HG02943 (cell line): ENCODE results near the gene ZNF695.
"Not testable (repeated sequence)": the region's sequence is repeated elsewhere in the genome, so short reads cannot be mapped to it uniquely, and the experiment has no call there.

Experiments
- ATAC-seq: cut with Tn5 transposase; IDR thresholded peaks from one replicate; pipeline ENCODE4 v1.9.1; 2021; ENCODE audit warnings: mild to moderate bottlenecking, low read depth, moderate library complexity; ENCODE audit not compliant: unreplicated experiment

Gene ZNF695

DNA sequence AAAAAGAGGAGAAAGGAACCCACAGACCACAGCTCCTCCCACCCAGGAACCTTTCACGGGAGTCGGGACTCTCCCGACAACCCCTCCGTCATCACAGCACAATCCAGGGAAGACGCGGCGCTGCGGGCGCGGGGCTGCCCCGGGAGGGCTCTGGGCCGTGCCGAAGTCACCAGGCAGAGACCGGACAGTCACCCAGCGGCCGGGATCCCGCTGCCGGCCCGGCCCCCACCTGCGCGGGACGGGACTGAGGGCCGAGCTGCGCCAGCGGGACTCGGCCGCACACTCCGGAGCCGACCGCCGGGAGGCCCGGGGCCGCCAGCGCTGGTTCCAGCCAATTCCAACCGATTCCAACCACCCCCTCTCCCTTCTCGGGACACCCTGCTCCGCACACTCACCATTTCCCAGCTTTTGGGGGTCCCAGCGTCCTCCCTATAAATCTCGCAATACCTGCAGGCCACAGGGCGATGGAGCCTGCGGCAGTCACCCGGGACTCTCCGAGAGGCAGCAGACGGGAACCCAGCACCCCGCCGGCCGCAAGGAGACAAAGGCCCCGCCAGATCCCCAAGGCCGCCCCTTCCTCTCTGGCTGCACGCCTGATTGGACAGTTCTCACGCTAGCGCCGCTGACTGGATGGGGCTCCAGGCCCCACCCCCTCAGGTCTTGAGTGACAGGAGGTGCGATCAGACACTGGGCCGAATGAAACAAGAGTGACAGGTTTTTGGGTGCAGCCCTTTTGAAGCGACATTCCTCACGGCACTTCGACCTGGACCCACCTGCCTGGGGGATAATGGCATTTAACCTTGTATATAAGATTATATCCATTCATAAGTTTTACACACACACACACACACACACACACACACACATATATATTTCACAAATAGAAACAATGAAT lies at the start of gene ZNF695:
Gene ZNF695, minus strand, starts transcription at position 547 of the 895 bp plus-strand sequence. Its CDS starts 149 bp downstream, at position 398.
- peak; percentile 100 for ATAC-seq

DNA sequence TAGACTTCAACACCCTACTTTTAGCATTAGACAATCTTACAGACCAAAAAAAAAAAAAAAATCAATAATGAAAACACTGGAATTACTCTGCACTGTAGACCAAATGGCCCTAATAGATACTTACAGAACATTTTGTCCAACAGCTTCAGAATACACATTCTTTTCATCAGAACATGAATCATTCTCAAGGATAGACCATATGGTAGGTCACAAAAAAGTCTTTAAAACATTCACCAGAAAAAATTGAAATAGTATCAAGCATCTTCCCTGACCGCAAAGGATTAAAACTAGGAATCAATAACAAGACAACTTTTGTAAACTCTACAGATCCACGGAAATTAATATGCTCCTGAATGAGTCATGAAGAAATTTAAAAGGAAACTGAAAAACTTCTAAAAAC lies 48.2 kb upstream of the ZNF695 start:
- no peak for ATAC-seq

DNA sequence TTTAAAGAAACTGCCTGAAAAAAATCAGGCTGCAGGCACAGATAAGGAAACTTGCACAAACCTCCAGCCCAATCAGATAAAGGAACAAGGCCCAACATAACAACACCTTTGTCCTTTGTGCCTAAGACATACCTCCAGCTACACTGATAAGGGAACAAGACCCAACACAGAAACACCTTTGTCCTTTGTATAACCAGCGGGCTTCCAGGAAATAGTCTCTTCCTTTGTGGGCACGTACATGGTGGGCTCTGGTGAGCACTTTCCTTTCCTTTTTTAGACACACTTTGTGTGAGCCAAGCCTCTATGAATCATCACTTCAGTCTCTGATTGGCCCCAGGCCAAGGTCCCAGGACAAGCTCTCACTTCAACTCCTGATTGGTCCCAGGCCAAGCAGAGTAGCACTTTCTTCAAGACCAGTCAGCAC lies 47.1 kb upstream of the ZNF695 start:
- ATAC-seq, result no peak

DNA sequence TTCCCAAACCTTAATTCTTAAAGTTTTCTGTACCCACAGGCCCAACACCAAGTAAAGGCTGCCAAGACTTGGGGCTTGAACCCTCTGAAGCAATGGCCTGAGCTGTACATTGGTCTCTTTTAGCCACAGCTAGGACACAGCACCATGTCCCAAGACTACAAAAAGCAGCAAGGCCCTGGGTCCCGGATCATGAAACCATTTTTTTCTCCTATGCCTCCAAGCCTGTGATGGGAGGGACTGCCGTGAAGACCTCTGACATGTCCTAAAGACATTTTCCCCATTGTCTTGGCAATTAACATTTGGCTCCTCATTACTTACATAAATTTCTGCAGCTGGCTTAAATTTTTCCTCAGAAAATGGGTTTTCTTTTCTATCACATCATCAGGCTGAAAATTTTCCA lies 39.8 kb upstream of the ZNF695 start:
- no peak for ATAC-seq

DNA sequence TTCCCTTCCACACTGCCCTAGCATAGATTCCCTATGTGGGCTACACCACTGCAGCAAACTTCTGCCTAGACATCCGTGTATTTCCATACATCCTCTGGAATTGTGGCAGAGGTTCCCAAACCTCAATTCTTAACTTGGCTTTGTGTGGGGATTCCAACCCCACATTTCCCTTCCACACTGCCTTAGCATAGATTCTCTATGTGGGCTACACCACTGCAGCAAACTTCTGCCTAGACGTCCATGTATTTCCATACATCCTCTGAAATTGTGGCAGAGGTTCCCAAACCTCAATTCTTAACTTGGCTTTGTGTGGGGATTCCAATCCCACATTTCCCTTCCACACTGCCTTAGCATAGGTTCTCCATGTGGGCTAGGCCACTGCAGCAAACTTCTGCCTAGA lies 39.4 kb upstream of the ZNF695 start:
- ATAC-seq, result no peak

DNA sequence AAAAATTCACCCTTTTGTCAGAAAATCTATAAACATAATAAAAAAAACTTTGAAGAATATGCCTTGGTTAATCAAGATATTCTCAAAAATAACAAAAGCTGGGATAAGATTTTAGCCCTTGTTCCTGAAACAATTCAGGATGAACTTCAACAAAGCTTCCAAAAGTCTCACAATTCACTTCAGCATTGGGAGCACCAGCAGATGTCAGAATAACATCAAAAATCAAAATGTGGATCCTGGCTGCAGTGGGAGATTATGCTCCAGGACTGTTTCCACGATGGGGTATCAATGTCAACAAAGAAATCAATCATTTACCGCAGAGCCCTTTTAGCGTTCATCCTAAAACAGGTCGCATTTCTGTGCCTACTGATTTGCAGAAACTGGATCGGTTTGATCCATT lies 35.5 kb upstream of the ZNF695 start:
- ATAC-seq, result no peak

DNA sequence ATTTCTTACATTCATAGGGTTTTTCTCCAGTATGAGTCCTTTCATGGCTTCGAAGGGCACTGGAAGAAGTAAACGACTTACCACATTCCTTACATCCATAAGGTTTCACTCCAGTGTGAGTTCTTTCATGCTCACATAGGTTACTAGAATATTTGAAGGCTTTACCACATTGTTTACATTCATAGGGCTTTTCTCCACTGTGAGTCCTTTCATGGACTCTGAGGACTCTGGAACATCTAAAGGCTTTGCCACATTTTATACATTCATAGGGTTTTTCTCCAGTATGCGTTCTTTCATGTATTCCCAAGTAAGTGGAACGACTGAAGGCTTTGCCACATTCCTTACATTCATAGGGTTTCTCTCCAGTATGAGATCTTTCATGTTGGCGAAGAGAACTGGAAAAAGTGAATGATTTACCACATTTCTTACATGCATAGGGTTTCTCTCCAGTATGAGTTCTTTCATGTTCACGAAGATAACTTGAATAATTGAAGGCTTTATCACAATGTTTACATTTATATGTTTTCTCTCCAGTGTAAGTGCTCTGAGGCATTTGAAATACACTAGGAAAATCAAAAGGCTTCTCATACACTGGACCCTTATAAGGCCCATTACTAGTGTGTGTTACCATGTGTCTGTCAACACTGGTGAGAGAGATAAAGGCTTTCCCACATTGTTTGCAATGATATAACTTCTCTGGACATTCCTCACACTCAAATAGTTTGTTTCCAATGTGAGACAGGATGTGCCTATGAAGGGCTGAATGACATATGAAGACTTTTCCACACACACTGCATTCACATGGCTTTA lies 29.9 kb upstream of the ZNF695 start:
- no peak for ATAC-seq

DNA sequence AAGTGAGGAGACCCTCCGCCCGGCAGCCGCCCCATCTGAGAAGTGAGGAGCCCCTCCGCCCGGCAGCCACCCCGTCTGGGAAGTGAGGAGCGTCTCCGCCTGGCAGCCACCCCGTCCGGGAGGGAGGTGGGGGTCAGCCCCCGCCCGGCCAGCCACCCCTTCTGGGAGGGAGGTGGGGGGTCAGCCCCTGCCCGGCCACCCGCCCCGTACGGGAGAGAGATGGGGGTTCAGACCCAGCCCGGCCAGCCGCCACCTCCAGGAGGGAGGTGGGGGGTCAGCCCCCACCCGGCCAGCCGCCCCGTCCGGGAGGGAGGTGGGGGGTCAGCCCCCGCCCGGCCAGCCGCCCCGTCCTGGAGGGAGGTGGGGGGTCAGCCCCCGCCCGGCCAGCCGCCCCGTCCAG lies 24.4 kb upstream of the ZNF695 start:
- ATAC-seq, result not testable (repeated sequence)

DNA sequence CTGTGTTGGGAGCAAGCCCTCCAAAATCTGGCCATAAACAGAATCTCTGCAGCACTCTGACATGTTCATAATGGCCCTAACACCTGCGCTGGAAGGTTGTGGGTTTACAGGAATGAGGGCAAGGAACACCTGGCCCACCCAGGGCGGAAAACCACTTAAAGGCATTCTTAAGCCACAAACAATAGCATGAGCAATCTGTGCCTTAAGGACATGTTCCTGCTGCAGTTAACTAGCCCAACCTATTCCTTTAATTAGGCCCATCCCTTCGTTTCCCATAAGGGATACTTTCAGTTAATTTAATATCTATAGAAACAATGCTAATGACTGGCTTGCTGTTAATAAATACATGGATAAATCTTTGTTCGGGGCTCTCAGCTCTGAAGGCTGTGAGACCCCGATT lies 16.8 kb upstream of the ZNF695 start:
- ATAC-seq, result not testable (repeated sequence)

DNA sequence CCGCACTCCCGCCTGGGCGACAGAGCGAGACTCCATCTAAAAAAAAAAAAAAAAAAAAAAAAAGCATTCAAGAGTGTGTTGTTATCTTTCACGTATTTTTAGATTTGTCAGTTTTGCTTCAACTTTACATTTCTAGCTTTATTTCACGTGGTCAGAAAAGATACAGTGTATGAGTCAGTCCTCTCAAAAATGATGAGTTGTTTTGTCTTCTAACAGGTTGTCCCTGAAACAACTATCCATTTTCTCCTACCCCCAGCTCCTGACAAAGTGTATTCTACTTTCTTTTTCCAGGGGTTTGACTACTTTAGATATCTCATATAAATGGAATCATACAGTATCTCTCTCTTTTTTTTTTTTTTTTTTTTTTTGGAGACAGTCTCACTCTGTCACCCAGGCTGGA lies 5.5 kb upstream of the ZNF695 start:
- ATAC-seq, result no peak

DNA sequence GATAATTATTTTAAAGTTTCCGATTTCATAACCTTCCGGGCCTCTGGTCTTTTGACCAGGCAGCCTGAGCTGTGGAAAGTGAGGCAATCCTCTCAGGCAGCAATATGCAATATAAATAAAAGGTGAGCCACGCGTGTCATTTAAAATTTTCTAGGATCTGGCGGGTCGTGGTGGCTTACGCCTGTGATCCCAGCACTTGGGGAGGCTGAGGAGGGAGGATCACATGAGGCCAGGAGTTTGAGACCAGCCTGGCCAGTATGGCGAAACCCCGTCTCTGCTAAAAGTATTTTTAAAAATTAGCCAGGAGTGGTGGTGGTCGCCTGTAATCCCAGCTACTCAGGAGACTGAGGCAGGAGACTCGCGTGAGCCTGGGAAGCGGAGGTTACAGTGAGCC lies 546 bp upstream of the ZNF695 start:
- no peak for ATAC-seq

DNA sequence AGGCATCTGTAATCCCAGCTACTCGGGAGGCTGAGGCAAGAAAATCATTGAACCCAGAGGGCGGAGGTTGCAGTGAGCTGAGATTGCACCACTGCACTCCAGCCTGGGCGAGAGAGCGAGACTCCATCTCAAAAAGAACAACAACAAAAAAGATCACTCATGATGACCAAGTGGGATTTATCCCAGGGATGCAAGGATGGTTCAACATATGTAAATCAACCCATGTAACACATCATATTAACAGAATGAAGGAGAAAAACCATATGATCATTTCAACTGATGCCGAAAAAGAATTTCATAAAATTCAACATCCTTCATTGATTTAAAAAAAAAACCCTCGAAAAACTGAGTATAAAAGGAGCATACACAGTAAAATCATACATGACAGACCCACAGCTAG lies 3.8 kb downstream of the ZNF695 start:
- not testable (repeated sequence) for ATAC-seq

DNA sequence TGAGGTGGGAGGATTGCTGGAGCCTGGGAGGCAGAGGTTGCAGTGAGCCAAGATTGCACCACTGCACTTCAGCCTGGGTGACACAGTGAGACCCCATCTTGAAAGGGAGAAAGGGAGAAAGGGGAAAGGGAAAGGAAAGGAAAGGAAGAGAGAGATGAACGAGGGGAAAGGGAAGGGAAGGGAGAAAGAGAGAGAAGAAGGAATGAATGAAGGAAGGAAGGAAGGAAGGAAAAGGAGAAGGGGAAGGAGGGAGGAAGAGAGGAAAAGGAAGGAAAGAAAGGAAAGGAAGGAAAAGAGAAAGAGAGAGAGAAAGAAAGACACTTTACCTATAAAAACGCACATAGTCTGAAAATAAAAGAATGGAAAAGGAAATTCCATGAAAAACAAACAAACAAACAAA lies 18.0 kb downstream of the ZNF695 start:
- ATAC-seq, result no peak

DNA sequence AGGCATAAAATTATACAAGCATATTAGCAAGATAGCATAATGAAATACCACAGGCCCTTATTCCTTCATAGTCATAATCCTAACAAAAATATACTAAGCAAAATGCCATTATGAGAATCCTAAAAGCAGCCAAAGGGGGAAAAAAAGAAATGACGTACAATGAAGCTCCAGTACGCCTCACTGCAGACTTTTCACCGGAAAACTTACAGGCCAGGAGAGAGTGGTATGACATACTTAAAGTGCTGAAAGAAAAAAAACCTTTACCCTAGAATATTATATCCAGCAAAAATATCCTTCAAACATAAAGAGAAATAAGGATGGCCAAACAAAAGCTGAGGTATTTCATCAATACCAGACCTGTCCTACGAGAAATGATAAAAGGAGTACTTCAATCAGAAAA lies 19.5 kb downstream of the ZNF695 start:
- ATAC-seq, result no peak

DNA sequence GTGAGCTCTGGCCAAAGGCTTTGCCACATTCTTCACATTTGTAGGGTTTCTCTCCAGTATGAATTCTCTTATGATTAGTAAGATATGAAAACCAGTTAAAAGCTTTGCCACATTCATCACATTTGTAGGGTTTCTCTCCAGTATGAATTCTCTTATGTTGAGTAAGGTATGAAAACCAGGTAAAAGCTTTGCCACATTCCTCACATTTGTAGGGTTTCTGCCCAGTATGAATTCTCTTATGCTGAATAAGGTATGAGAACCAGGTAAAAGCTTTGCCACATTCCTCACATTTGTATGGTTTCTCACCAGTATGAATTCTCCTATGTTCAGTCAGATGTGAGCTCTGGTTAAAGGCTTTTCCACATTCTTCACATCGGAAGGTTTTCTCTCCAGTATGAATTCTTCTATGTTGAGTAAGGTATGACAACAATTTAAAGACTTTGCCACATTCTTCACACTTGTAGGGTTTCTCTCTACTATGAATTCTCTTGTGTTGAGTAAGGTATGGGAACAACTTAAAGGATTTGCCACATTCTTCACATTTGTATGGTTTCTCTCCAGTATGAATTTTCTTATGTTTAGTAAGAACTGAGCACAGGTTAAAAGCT lies 20.7 kb downstream of the ZNF695 start:
- no peak for ATAC-seq

DNA sequence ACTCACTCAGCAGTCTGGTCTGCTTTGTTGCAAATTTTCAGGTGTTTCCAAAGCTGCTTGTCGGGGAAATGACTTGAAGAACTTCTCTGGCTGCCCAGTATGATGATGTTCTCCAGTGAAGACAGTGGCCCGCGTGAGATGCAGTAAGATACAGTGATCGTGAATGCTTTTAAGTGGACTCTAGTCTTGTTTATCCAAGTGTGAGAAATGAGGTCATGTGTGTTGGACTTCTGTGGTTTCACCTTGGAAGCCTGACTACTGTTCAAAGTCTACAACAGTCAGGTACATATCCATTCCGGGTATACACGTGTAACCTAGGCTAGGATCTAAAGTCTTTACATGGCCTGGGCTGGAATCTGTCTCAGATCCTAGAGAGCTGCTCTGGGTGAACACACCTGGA lies 29.1 kb downstream of the ZNF695 start:
- ATAC-seq, result no peak

DNA sequence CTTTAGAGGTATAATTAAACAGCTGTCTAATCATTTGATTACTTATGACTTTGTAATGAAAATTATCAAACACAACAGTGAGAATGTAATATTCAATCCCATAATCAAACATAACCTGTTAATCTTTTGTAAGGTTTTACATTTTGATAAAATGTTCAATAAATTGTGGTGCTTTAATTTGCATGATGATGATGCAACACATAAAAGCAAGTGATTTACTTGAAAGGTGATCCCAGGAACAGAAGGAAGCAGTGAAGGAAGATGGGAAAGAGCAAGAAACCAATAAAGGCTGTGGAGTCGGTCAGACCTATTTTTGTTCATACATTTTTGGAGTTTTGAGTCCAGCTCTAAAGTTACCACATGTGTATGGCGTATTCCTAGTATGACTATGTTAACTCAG lies 29.6 kb downstream of the ZNF695 start:
- ATAC-seq, result no peak

DNA sequence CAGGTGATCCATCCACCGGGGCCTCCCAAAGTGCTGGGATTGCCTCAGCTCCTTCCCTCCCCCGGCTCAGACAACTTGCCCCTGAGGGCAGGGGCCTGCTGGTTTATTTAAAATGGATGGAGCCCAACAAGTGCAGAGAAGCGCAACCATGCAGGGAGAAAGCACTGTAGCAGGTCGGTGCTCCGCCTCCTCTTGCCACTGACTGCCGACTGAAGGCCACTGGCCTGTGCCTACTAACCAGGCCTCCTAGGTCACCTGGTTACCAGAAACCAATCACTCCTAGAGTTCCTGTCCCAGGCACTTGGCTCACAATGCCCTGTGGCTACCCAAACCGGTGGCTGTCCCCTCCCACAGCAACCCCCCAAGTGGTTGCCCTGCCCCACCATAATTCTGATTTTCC lies 35.9 kb downstream of the ZNF695 start:
- no peak for ATAC-seq

DNA sequence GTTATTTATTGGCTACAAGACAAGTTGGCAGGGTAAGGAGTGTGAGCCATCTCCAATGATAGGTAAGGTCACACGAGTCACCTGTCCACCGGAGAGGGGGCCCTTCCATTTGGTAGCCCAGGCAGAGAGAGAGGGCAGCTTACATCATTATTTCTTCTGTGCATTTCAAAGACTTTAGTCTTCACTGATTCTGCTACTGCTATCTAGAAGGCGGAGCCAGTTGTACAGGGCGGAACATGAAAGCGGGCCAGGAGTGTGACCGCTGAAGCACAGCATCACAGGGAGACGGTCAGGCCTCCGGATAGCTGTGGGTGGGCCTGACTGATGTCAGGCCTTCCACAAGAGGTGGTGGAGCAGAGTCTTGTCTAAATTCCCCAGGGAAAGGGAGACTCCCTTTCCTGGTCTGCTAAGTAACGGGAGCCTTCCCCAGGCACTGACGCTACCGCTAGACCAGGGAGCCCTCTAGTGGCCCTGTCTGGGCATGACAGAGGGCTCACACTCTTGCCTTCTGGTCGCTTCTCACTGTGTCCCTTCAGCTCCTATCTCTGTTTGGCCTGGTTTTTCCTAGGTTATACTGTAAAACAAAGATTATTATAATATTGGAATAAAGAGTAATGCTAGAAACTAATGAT lies 36.7 kb downstream of the ZNF695 start:
- ATAC-seq, result no peak

DNA sequence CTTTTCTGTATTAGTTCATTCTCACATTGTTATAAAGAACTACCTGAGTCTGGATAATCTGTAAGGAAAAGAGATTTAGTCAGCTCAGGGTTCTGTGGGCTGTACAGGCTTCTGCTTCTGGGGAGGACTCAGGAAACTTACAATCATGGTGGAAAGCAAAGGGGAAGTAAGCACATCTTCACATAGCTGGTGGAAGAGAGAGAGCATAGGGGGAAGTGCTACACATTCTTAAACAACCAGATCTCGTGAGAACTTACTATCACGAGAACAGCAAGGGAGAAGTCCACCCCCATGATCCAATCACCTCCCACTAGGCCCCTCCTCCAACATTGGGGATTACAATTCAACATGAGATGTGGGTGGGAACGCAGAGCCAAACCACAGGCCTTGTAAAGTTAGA lies 38.2 kb downstream of the ZNF695 start:
- no peak for ATAC-seq

DNA sequence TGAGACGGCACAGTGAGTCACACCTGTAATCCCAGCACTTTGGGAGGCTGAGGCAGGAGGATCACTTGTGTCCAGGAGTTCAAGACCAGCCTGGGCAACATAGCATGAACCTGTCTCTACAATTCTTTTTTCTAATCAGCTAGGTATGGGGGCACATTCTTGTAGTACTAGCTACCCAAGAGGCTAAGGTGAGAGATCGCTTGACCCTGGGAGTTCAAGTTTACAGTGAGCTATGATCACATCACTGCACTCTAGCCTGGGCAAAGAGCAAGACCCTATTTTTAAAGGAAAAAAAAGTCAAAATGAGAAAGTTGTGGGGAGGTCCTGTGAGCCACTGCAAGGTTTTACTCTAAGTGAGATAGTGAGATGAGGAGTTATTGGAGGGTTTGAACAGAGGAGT lies 41.4 kb downstream of the ZNF695 start:
- ATAC-seq, result no peak
